ENCODE measurements around the gene LPP. TPM values are rescaled to one million over a fixed set of nuclear protein-coding genes. Genes with fewer than 3 reads are reported as not detected.

The LPP gene
- total RNA-seq, 2 donors from 2014 or later, result 52.7 to 53.4 TPM

DNA sequence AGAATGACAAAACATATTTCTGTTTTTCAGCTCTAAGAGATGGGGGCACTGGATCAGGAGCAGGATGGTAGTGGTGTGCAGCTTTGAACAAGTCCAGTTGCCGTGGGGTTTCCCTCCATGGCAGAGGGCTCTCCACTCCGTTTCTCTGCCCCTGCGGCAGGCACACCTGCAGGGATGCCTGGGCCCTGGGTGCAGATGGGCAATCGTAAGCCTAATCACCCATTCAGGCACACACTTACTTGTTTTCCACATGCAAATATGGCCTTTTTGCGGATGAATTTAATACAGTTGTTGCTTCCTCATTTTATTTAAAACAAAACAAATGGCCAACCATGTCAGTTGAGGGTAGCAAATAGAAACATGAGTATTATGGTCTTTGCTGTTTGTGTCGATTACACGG lies 85.1 kb downstream of the LPP start:
- H3K27ac Mint-ChIP-seq, result no peak overlapping the region
- H3K9me3 Mint-ChIP-seq, result peaks cover 0 to 4% of the 10 kb centered on the region in 2 donors
- DNase-seq (ENCODE audit: low spot score in 2 of 2), result no peak
- ATAC-seq, result no peak
- peaks cover 5 to 19% of the 10 kb centered on the region in 2 donors for H3K36me3 Mint-ChIP-seq

DNA sequence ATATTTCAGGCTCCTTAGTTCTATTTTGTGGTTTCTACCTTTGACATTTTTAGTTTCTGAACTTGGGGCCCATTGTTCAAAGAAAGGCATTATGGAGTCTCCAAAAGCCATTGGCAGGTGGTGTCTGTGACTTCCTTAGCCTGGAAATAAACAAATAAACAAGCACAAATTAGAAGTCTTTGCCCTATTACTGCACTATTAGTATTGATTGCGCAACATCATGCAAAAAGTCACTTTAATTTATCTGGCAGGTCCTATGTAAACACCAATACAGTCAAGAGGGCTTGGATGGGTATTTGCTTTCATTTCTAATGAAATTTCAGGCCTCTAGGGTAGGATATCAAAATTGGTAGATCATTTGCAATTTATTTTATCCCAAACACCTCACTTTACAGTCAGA lies 85.6 kb downstream of the LPP start:
- H3K9me3 Mint-ChIP-seq, result no peaks in the 10 kb centered on the region
- no peak for DNase-seq (ENCODE audit: low spot score in 2 of 2)
- ATAC-seq, result no peak
- no peak overlapping the region for H3K27ac Mint-ChIP-seq
- peaks cover 5 to 15% of the 10 kb centered on the region in 2 donors for H3K36me3 Mint-ChIP-seq

DNA sequence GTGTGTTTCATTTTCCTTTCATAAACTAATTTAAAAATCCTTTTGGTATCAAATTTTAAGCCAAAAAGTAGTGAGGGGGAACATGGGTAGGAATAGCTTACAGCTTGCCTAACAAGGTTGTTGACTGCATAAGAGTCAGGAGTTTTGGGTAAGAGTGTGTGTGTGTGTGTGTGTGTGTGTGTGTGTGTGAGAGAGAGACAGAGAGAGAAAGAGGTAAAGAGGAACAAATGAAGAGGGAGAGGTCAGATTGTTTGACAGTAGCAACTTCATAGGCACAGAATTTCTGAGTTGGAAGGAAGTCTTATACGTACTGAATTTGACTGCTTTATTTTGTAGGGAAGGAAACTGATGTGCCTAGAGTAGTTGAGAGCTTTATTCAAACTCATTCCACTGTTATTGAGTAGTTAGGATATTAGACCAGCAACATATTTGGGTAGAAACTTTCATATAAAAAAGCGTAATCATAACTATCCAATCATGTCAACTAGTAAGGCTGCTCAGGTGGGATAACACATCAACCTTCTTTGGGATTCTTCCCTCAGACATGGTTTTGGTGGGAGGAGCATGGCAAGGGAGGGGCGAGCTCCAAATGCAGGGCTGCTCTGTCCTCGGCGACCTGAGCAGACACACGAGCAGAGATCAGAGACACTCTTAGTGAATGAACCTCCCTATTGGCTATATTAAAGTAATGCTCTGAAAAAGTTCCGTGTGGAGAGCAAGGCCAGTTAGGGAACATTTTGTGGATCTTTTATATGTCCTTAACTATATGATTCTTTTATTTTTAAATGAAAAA lies 86.4 kb downstream of the LPP start:
- ATAC-seq, result no peak
- H3K36me3 Mint-ChIP-seq, result peaks cover 0 to 6% of the 10 kb centered on the region in 2 donors
- DNase-seq (ENCODE audit: low spot score in 2 of 2), result no peak
- no peaks in the 10 kb centered on the region for H3K9me3 Mint-ChIP-seq
- H3K27ac Mint-ChIP-seq, result peak overlapping the region in 1 of 2 donors; percentile 19

DNA sequence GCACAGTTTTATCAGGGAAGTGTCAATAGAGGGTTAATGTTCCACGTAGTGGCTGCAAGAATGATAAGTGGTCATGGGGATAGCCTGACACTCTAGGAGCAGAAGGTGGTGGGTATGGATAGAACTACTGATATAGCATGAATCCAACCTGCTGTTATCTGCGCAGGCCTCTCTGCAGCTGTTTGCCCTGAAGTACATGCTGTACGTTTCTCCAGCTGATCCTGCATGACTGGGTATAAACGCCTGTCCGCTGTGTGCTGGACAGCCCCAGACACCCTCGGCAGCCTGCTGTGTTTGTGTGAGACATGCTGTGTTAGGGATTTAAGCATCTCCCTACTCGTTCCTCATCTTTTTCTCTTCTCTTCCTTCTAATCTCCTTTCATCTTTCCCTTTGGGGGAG lies 87.1 kb downstream of the LPP start:
- ATAC-seq, result no peak
- DNase-seq (ENCODE audit: low spot score in 2 of 2), result no peak
- Mint-ChIP-seq H3K9me3 (no peaks in the 10 kb centered on the region), H3K27ac (no peak overlapping the region), H3K36me3 (peaks cover 0 to 6% of the 10 kb centered on the region in 2 donors)

DNA sequence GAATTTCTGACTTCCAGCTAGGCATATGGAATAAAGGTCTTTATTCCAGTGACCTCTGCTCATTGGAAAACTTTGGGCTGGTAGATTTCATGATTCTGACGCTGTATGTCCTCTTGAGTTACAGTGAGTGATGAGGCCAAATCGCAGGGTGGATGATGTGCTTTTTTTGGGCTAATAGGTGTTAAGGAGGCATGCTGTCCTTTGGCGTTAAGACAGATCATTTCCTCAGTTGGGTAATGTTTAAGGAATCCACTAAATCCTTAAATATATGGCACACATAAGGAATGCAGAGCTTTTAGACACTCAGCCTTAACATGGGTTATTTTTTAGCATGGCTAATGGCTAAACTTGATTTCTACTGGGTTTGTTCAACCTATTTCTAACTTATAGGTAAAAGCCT lies 87.9 kb downstream of the LPP start:
- no peak overlapping the region for H3K27ac Mint-ChIP-seq
- DNase-seq (ENCODE audit: low spot score in 2 of 2) (no peak), ATAC-seq (no peak)
- H3K9me3 Mint-ChIP-seq, result no peaks in the 10 kb centered on the region
- H3K36me3 Mint-ChIP-seq, result peaks cover 0 to 11% of the 10 kb centered on the region in 2 donors

DNA sequence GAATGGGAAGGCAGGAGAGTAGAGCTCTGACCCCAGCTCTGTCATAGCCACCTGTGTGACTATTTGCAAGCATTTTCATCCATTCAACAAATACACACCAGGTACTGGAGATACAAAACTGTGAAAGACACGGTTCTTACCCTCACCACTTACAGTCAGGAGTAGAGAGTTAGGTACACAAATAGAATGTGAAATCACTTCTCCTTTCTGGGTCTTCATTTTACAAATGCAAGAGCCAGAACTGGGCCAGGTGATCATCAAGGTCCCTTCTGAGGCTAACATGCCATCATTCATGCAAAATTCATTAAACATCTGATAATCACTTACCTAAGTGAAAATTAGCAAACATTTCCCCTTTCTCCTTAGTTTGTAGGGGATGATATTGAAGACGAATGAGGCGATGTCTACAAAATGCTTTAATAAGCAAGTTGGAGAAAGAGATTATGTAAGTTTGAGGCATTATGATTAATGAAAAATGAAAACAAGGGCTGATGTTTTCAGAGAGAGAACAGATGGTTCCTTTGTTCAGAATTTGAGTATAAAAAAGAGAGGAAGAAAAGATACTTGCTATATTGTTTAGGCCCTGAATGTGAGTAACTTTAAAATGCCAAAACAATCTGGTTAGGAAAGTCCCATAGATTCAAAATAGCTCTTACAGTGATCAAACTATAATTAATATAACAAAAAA lies 88.6 kb downstream of the LPP start:
- Mint-ChIP-seq H3K9me3 (no peaks in the 10 kb centered on the region), H3K27ac (no peak overlapping the region), H3K36me3 (peaks cover 0 to 11% of the 10 kb centered on the region in 2 donors)
- no peak for DNase-seq (ENCODE audit: low spot score in 2 of 2)
- ATAC-seq, result no peak

DNA sequence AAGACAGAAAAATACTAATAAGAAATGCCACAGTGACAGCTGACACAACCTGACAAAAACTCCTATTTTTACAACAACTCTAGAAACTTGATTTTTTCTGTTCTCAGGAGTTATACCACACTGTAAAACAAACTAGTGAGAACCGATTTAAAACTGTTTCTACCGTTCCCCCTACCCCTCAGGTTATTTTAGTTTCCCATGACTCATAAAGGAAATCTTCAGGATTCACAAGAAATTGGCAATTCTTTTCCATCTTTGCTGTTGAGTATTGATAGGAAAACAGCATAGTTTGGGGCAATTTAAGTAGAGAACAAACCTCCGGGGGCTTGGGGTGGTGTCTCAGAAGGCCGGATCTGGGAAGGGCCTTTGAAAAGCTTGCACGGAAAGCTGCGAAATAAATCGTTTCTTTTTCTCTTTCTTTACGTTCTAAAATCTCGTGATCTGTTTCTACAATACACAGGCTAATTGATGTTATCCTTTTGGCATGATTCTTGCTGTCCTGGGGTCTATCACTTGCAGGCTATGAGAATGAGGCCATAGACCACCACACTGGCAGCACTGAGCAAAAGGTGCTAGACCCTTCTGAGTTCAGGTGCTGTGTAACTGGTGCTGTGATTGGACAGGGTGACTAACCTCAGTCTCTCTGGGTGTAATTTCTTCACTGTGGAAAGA lies 89.3 kb downstream of the LPP start:
- peaks cover 0 to 8% of the 10 kb centered on the region in 2 donors for H3K36me3 Mint-ChIP-seq
- H3K27ac Mint-ChIP-seq, result no peak overlapping the region
- DNase-seq (ENCODE audit: low spot score in 2 of 2) (no peak), ATAC-seq (no peak)
- H3K9me3 Mint-ChIP-seq, result no peaks in the 10 kb centered on the region

DNA sequence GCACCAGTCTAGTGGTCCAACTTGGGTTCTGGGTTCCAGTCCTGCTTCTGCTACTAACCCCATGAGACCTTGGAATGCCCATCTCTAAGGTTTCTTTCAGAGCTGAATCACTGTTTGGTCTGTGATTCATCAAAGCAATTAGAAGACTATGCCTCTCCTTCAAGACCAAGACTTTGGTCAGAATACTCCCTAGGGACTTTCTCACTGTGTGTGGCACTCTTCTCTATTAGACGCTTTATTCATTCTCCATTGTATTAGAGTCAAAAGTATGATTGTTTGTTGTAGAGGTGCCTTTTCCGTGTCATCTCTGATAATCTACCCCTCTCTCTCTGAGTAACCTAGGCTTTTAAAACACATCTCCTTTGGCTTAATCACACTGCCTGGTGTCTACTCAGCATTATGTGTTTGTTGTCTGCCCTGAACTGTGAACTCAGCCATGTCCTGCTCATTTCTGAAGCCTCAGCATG lies 90.5 kb downstream of the LPP start:
- Mint-ChIP-seq H3K27ac (no peak overlapping the region), H3K36me3 (peaks cover 0 to 6% of the 10 kb centered on the region in 2 donors), H3K9me3 (no peaks in the 10 kb centered on the region)
- ATAC-seq (peak; percentile 59 to 78), DNase-seq (ENCODE audit: low spot score in 2 of 2) (no peak)

DNA sequence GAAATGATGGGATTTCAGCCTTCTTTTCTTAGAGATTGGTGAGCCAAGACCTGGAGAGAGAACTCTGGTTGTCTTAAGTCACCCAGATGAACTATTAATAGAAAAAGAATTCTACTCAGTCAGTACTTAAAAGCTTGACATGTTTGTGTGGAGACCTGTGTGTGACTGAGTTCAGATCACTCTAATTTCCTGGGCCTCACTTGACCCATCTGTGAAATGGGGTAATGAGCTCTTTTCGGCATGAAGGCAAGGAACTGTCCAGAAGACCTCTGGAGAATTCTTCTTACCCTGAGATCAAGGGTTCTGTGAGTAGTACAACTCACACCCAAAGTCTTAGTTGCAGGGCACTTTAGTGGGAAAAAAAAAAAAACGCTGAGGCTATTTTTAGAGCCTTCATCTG lies 92.9 kb downstream of the LPP start:
- H3K27ac Mint-ChIP-seq, result no peak overlapping the region
- DNase-seq (ENCODE audit: low spot score in 2 of 2) (no peak), ATAC-seq (no peak)

DNA sequence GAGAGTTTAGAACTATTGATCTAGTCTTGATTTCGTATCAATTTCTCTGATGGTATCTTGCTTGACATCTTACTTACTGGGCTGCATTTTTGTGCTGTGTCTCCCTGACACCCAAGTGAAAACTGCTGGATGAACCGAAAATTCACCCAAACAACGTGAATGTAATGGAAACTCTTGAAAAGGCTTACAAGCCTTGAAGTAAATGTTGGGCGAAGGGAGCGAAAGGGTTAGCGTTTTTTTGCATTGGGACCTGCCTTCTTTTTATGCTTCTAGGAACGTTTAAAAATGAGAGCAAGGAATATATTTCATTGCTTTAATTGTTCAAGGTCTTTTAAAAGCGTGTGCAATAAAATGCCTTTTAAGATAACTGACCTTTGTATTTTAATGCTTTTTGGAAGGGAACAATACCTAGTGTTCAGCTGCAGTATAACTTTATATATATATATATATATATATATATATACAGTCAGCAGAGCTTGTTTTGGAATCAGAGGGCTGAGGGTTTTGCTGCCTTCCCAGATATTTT lies 94.1 kb downstream of the LPP start:
- peaks cover 0 to 24% of the 10 kb centered on the region in 2 donors for H3K36me3 Mint-ChIP-seq
- H3K27ac Mint-ChIP-seq, result no peak overlapping the region
- peaks cover 3 to 9% of the 10 kb centered on the region in 2 donors for H3K9me3 Mint-ChIP-seq
- ATAC-seq (no peak), DNase-seq (ENCODE audit: low spot score in 2 of 2) (no peak)

More for the DNA sequence above, 92.9 kb downstream of the LPP start:
- H3K9me3 Mint-ChIP-seq, result peaks cover 3 to 4% of the 10 kb centered on the region in 2 donors
- H3K36me3 Mint-ChIP-seq, result peaks cover 0 to 17% of the 10 kb centered on the region in 2 donors

DNA sequence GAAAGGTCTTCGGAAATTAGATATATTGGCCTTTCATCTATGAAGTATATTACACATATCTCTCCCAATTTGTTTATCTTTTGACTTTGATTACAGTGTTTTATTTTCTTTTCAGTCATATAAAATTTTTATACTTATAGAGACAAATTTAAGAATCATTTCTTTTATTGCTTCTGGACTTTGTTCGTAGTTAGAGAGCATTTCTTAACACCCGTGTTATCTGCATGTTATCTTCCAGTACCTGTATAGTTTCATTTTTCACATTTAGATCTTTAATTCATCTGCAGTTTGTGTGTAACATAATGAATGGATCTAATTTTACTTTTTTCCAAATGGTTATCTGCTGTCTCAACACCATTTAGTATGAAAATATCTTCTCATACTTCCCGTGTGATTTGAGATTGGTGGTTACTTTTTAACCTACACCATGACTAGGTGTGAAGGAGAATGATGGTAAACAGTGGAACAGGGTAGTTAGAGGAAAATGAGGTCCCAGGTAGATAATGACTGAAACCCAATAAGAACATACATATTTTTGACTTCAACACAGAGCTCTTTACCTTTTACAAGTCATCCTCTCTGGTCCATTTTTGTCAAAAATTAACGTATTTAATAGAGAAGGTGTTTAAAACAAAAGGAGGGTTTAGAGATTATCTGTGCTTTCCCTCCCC lies 99.3 kb downstream of the LPP start:
- Mint-ChIP-seq H3K9me3 (peaks cover 3 to 9% of the 10 kb centered on the region in 2 donors), H3K27ac (peak overlapping the region in 1 of 2 donors; percentile 95), H3K36me3 (peaks cover 0 to 35% of the 10 kb centered on the region in 2 donors)
- peak; percentile 19 to 34 for ATAC-seq
- no peak for DNase-seq (ENCODE audit: low spot score in 2 of 2)

DNA sequence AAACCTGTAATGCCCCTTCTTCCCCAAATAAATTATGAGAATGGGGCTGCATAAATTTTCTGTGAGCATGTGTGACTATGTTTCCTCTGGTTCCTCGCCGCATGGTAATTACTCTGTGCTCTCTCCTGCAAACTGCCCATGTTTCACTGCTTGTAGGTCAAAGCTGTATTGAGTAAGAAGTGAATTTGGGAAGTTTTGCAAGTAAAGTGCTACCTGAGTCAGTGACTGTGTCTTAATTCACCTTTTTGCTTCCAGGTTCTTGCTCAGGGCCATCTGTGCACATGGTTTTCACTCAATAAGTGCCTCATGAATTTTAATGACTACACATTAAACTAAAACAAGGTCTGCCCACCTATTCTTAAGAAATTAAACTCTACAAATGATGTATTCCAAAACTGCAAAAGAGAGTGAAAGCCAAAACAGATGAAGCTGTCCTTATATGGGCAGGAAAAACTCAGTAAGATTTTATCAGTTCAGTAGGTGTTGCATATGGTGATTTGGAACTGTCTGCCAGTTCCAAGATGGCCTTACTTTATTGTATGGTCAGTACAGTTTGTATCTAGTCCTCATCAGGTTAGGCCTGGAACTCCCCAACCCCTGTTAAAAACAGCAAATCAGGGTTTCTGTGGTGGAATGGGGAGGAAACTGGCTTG lies 100.0 kb downstream of the LPP start:
- peak overlapping the region; percentile 16 to 95 for H3K27ac Mint-ChIP-seq
- DNase-seq (ENCODE audit: low spot score in 2 of 2), result no peak
- peak; percentile 71 for ATAC-seq

DNA sequence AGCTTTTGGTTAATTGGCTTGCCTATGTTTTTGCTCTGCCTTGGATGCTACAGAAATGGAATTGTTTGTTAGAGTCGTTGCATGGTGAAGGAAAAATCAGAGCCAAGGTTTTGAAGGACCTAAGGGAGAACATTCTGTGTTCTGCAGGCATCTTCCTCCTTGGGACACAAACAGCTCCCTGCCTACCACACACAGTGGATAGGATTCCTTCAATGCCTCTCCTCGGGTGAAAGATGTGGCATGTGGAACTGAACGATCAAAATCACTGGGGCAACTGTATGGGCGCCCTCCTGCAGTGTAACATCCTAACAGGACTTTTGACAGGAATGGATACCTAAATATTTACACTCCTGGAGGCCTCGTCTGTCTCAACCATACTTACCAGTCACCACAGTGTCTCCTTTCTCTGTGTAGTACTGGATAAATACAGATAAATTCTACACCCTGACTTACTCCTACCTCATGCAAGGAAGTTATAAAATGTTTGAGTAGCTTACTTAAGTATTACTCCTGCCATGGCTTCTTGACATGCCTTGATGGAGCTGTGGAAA lies 100.6 kb downstream of the LPP start:
- H3K9me3 Mint-ChIP-seq, result peaks cover 3 to 9% of the 10 kb centered on the region in 2 donors
- H3K27ac Mint-ChIP-seq, result peak overlapping the region; percentile 16 to 66
- no peak for DNase-seq (ENCODE audit: low spot score in 2 of 2)
- H3K36me3 Mint-ChIP-seq, result peaks cover 0 to 47% of the 10 kb centered on the region in 2 donors
- ATAC-seq, result no peak

More for the DNA sequence above, 100.0 kb downstream of the LPP start:
- peaks cover 0 to 41% of the 10 kb centered on the region in 2 donors for H3K36me3 Mint-ChIP-seq
- H3K9me3 Mint-ChIP-seq, result peaks cover 3 to 9% of the 10 kb centered on the region in 2 donors

DNA sequence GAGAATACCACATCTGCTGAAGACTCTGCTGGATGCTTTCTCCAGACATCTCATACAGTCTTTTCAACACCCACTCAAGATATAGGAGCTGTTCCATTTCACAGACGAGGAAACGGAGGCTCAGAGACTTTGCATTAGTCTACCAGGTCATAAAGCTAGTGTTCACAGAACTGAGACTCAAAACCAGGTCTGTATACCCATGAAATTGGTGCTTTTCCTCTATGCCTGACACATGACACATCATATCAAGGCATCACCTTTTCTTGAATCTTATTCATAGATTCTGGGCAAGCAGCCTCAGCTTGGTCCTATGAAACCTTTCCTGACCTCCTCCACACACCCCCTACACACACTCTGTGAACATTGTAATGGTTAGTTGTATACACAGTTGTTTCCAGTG lies 101.2 kb downstream of the LPP start:
- Mint-ChIP-seq H3K9me3 (peaks cover 3 to 9% of the 10 kb centered on the region in 2 donors), H3K27ac (peak overlapping the region in 1 of 2 donors; percentile 47), H3K36me3 (peaks cover 0 to 49% of the 10 kb centered on the region in 2 donors)
- ATAC-seq (peak; percentile 50 to 62), DNase-seq (ENCODE audit: low spot score in 2 of 2) (no peak)

DNA sequence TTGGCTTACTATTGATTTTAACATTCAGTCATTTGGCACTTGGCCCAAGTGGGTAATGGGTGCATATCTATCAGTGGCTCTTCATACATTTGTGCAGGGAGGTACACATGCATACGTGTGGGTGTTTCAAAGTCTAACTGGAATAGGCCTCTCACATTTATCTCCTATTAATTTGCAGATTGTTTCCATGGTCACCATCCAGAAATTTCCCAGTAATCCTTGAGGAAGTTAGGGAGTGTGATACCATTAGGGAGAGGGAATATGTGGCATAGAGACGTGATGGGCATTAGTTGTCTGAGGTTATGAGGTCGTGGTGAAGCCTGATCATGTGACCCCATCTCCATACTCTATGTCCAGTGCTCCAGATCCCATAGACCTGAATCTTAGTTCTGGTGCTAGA lies 102.8 kb downstream of the LPP start:
- H3K9me3 Mint-ChIP-seq, result peaks cover 0 to 5% of the 10 kb centered on the region in 2 donors

More for the DNA sequence above, 102.8 kb downstream of the LPP start:
- Mint-ChIP-seq H3K27ac (no peak overlapping the region), H3K36me3 (peaks cover 0 to 39% of the 10 kb centered on the region in 2 donors)
- ATAC-seq (no peak), DNase-seq (ENCODE audit: low spot score in 2 of 2) (no peak)

Data from activated naive CD4-positive, alpha-beta T cell treated with anti-CD3 and anti-CD28 coated beads, Interleukin-2, amount 50 U/mL, for 72 hours (primary cell).